Motor neuron (in vitro differentiated cells): ENCODE results near the gene ASTN2. TPM values are rescaled to one million over a fixed set of nuclear protein-coding genes. Genes with fewer than 3 reads are reported as not detected.
A peak's percentile ranks its signal among the peaks of the same experiment; 100 is the strongest.

Experiments used
- ATAC-seq, 8 experiments: fragments of 200-7000 bp; cut with Tn5 transposase; replicated peaks in 6 of 8; 2 replicates each; pipeline ENCODE4 v1.8.0; 2021; ENCODE audit warnings: mild to moderate bottlenecking in 8 of 8, moderate library complexity in 8 of 8
- H3K27ac ChIP-seq, 2 donors: fragments of 250-450 bp; sonication (Bioruptor Pico); 2 replicates each; pipeline ENCODE4 v1.9.0; 2021; ENCODE audit warnings: antibody characterized with exemption in 2 of 2, mild to moderate bottlenecking in 2 of 2, moderate library complexity in 1 of 2
- H3K4me1 ChIP-seq, 2 donors: fragments of 250-450 bp; sonication (Bioruptor Pico); replicated peaks in 1 of 2; 2 replicates each; pipeline ENCODE4 v1.6.1; 2021; ENCODE audit warnings: antibody characterized with exemption in 2 of 2, mild to moderate bottlenecking in 2 of 2, moderate library complexity in 1 of 2
- H3K4me3 ChIP-seq, 5 donors: fragments of 250-450 bp; sonication (Bioruptor Pico); 2 replicates each; pipeline ENCODE4 v1.9.0; 2021; ENCODE audit warnings: antibody characterized with exemption in 5 of 5, mild to moderate bottlenecking in 5 of 5, moderate library complexity in 4 of 5
- WGBS, 10 experiments: fragments of 450-650 bp; shearing (Covaris generic); methylation state at CpG; one replicate each; pipeline ENCODE4 v1.0.0; 2022; 5-methylcytosine and 5-hydroxymethylcytosine counted together
- in situ Hi-C, 9 experiments: fragments of 400-800 bp; cut with MboI; loops; one replicate each; pipeline ENCODE4 v1.15.0; 2021; ENCODE audit warnings: low sequenced_read_pairs in 9 of 9, low pct_unique_long_range_greater_than_20kb in 2 of 9; ENCODE audit not compliant: unreplicated experiment in 9 of 9
- total RNA-seq, 8 experiments: library from RNA; unstranded; fragments of 300-600 nt; gene quantifications; 2 replicates each; pipeline versions ENCODE4 v1.2.3 to v1.2.4, GENCODE V29; 2022

The ASTN2 gene
- total RNA-seq, 8 experiments from 2014 or later: 13.6 to 54.6 (median 17.9) TPM

DNA sequence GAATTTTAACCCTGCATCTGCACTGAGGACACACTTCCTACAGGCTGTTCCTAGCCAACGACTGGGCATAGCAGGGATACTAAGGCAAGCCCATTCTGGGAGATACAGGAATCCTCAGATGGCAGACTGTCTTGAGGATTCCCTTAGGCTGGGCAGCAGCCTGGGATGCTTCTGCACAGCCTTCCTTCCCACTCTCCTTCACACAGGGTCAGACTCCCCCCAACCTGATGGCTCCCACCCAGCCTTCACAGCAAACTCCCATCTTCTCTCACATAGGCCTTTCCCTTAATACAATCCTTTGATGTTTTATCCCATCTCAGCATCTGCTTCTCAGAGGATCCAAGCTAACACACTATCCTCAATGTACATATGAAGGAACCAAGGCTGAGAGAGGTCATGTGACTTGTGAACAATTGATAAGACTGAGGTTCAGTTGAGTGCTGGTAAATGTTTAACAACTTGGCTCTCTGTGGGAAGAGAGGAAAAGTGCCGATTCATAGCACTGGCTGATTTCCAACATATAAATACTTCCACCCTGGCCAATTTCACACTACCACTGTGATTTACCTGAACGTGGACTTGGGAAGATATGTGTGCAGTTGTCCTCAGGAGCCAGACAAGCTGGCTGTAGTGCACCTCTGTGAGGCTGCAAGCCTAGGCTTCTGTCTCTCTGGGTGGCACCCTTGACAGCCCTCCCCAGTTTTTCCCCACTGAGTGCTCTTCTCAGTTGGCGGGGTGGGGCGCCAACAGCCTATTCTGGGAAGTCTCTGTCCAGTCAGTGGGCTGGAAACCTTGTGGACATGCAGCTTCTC lies 848.0 kb downstream of the ASTN2 start:
- no peak overlapping the region for H3K4me3 ChIP-seq
- in situ Hi-C loops: loop anchor here in 2 of 9 experiments (10.0 to 25.0 kb wide), 2 partner anchors 72 to 405 kb away; partner anchors contain the start of gene PAPPA (in 1 of the 2)
- ATAC-seq: peak in 3 of 8 experiments; percentile 30 to 66 (median 56)
- H3K27ac ChIP-seq: no peak overlapping the region
- H3K4me1 ChIP-seq: peaks cover 15 to 21% of the 10 kb centered on the region in 2 donors
- WGBS, 10 experiments: 17 to 100% (median 63%) methylated on average over 1 to 3 of the region's 5 CpGs; no CpG with 5 or more reads in 3 of the 10 experiments

DNA sequence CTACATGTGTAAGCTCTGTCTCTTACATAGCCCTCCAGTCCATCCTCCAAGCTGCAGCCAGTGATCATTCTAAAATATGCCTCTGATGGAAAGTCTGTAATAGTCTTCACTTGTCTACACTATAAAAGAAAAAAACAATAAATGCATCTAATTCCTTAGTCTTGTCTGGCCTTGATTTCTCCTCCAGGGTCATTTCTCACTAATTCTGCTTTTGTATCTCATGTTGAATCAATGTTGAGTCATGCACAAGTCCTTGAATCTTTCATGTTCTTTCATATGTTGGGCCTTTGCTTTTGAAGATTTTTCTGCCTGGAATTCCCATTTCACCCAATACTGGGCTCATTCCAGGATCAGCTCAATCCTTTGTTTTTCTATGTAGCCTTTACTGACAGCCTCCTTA lies 848.9 kb downstream of the ASTN2 start:
- H3K4me1 ChIP-seq: peaks cover 6 to 12% of the 10 kb centered on the region in 2 donors
- H3K4me3 ChIP-seq: no peak overlapping the region
- H3K27ac ChIP-seq: no peak overlapping the region
- ATAC-seq: no peak
- in situ Hi-C loops: loop anchor here in 2 of 9 experiments (10.0 to 25.0 kb wide), 2 partner anchors 71 to 404 kb away; partner anchors contain the start of gene PAPPA (in 1 of the 2)

DNA sequence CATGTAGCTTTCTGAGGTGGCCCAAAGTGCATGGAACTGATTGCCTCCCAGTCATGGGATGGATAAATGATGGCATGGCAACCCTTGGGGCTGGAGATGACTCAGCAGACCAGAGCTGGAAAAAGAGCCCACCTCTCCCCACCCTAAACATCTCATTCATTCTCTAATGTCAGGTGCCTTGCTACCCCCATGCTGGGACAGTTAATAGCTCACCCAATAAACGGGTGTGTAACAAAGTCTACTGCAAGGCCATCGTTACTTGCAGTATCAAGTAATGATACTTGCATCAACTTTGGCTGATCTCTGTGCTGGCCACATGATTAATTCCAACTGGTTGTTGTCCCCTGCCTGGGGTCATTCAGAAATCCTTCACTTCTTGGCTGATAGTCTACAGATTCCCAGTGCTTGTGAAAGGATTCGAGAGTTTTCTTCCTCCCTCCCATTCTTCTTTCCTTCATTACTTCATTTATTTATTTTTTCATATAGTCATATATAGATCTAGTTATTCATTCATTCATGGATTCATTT lies 850.5 kb downstream of the ASTN2 start:
- WGBS, 10 experiments: 0 to 100% (median 68%) methylated on average over 1 to 3 of the region's 3 CpGs
- Histone ChIP-seq H3K27ac (no peak overlapping the region), H3K4me3 (no peak overlapping the region), H3K4me1 (peaks cover 6 to 12% of the 10 kb centered on the region in 2 donors)
- in situ Hi-C loops: loop anchor here in 2 of 9 experiments (10.0 to 25.0 kb wide), 2 partner anchors 70 to 402 kb away; partner anchors contain the start of gene PAPPA (in 1 of the 2)
- ATAC-seq: peak in 2 of 8 experiments; percentile 35 to 39

DNA sequence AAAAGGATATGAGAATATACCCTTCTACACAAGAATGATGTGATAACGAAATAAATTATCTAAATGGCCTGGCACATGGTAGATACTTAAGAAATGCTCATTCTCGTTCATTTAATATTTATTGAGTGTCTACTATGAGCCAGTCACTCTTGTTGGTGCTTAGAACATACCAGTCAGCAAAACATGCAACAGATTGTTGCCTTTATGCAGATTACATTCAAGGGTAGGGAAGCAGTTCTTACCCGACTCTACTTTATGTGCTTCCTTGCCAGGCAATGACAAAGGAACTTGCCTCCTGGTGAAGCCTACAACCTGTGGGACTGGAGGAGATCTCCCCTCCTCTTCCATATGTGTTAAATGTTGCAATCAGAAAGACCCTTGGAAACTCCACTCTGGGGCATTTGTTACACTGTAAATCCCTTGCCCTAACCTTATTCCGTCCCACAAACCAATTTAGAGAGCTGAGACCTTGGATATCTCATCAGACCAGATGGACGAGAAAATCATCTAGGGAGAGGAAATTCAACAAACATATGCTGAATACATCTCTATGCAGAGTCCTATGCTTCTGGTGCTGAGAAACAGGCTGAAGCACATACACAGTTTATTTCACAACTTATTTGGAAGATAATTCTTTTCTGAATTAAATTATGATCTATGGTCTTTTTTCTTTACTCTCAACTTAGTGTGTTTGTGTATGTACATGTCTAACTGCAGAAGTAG lies 855.9 kb downstream of the ASTN2 start:
- peaks cover 0 to 8% of the 10 kb centered on the region in 2 donors for H3K4me1 ChIP-seq
- ATAC-seq: peak in 2 of 8 experiments; percentile 39 to 59
- 43 to 100% (median 90%) methylated on average over 1 to 5 of the region's 5 CpGs for WGBS, 10 experiments
- H3K27ac ChIP-seq: no peak overlapping the region
- in situ Hi-C loops: loop anchor here in 1 of 9 experiments (25.0 kb wide), 1 partner anchor 397 kb away; the partner anchor contains the start of gene PAPPA
- H3K4me3 ChIP-seq: no peak overlapping the region

- no peak for ATAC-seq
- no peak overlapping the region for H3K27ac ChIP-seq
- in situ Hi-C loops: loop anchor here in 1 of 9 experiments (25.0 kb wide), 1 partner anchor 396 kb away; the partner anchor contains the start of gene PAPPA
Measured at GRCh38 chr9:116558035-116558434, 856.8 kb downstream of the ASTN2 start.

DNA sequence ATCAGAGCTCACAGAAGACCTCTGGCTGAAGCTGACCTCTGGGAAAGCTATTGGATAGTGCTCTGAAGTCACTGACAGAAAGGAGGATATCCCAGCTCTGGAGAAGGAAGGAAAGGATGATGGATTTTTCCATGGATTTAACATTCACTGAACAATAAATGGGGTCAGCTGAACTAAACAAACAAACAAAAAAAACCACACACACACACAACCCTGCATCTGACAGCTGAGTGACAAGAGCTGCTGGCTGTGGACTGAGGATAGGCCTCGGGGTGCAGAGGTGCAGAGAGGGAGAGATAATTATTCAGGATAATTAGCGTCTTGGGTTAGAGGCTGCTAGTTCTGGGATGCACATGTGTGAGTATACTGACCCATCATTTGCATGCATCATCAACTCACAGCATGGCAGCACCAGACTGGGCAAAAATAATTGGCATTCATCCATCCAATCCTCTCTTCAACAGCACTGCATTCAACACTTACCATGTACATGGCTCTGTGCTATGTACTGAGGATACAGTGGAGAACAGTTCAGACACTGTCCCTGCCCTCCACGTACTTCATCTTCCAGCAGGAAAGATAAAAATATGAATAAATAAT lies 859.2 kb downstream of the ASTN2 start:
- H3K27ac ChIP-seq: no peak overlapping the region
- H3K4me1 ChIP-seq: peaks cover 2 to 8% of the 10 kb centered on the region in 2 donors
- in situ Hi-C loops: loop anchor here in 1 of 9 experiments (25.0 kb wide), 1 partner anchor 393 kb away; the partner anchor contains the start of gene PAPPA
- ATAC-seq: peak in 1 of 8 experiments; percentile 19
- 30 to 100% (median 75%) methylated on average over 1 to 3 of the region's 3 CpGs; no CpG with 5 or more reads in 4 of the 10 experiments for WGBS, 10 experiments
- no peak overlapping the region for H3K4me3 ChIP-seq

More at GRCh38 chr9:116558035-116558434, 856.8 kb downstream of the ASTN2 start:
- Histone ChIP-seq H3K4me1 (peaks cover 0 to 8% of the 10 kb centered on the region in 2 donors), H3K4me3 (no peak overlapping the region)

DNA sequence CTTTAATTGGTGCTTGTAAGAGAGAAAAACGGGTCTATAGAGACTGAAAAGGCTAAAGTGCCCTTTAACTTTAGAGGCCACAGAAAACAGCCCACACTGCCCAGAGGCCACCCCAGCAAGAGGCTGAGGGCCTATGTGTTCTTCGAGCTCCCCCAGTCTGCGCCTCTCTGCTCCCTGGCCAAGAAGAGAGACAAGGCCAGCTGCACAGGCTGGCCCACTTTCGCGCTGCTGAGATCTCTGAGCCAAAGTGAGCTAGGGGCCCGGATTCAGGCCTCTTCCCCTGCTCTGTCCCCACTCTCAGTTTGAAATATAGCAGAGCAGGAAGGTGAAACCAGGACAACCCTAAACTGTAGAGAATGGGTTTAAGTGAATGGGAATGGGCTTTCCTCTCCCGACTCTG lies 859.7 kb downstream of the ASTN2 start:
- 80 to 100% (median 93%) methylated on average over 1 to 2 of the region's 7 CpGs; no CpG with 5 or more reads in 5 of the 10 experiments for WGBS, 10 experiments
- Histone ChIP-seq H3K4me3 (no peak overlapping the region), H3K4me1 (peaks cover 2 to 8% of the 10 kb centered on the region in 2 donors), H3K27ac (no peak overlapping the region)
- in situ Hi-C loops: loop anchor here in 1 of 9 experiments (25.0 kb wide), 1 partner anchor 393 kb away; the partner anchor contains the start of gene PAPPA
- peak in 1 of 8 experiments; percentile 25 for ATAC-seq

DNA sequence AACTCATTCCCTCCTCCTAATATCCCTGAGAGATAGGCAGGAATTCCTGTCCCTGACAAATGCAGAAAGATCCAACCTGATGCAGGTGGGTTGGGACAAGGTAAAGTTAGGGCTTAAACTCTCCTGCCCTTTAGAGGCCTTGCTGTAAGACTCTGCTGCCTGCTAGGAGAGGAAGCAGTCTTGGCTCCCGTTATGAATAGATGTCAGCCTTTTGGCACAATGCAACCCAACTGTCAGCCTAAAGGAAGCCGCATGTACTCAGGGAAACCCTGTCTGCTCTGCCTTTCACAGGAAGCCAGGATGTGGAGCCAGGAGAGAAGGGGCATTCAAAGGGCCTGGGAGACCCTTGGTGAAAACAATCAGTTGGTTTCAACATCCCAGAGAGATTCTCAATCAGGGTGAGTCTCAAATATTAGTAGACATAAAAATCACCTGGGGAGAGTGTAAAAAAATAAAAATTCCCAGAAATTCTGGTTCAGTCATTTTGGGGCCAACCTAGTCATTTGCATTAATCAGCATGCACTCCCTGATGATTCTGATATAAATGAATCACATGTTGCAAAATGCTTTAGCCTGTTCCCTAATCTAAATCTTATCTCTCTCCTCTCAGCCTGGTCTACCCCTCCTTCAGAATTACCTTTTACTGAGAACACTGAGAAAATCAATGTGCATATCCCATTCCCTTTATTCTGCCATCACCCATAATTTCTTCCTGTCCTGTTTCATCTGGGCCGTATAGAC lies 864.0 kb downstream of the ASTN2 start:
- ATAC-seq: peak in 5 of 8 experiments; percentile 14 to 55 (median 35)
- 6 to 100% (median 31%) methylated on average over 1 to 3 of the region's 3 CpGs for WGBS, 10 experiments
- in situ Hi-C loops: loop anchor here in 1 of 9 experiments (25.0 kb wide), 1 partner anchor 389 kb away; the partner anchor contains the start of gene PAPPA
- no peak overlapping the region for H3K27ac ChIP-seq
- no peak overlapping the region for H3K4me3 ChIP-seq
- H3K4me1 ChIP-seq: peaks cover 2 to 8% of the 10 kb centered on the region in 2 donors

- Histone ChIP-seq H3K4me1 (peaks cover 0 to 2% of the 10 kb centered on the region in 2 donors), H3K4me3 (no peak overlapping the region), H3K27ac (no peak overlapping the region)
- ATAC-seq: no peak
- in situ Hi-C loops: loop anchor here in 1 of 9 experiments (25.0 kb wide), 1 partner anchor 388 kb away; the partner anchor contains the start of gene PAPPA
- WGBS, 10 experiments: 40 to 95% (median 75%) methylated on average over 1 to 5 of the region's 5 CpGs; no CpG with 5 or more reads in 1 of the 10 experiments
Measured at GRCh38 chr9:116549786-116550660, 864.8 kb downstream of the ASTN2 start.

DNA sequence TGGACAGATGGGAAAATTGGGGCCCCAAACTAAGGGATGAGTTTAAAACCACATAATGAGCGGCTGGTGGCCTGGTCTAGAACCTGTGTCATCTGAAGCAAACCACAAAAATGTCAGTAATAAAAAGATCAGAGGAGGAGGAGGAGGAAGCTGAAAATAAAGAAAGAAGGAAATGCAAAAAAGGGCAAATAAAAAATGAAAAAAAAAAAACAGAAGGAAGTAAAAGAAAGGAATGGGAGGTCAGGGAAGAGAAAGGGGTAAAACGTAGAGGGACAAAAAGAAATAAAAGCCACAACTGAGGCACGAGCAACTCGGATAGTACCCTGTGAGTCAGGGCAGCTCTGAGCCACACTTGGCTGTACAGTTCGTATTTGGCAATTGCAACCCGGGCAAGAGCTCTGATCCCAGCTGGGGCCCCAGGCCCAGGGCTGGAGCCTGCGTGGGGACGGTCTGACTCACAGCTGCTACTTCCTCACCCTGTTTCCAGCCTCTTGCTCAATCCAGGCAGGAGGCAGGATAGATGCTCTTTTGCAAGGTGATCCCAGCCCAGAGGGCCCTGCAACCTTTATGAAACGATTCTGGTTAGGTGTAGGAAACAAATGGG lies 865.7 kb downstream of the ASTN2 start:
- Histone ChIP-seq H3K4me3 (no peak overlapping the region), H3K4me1 (peaks cover 0 to 2% of the 10 kb centered on the region in 2 donors), H3K27ac (no peak overlapping the region)
- peak; percentile 82 to 98 (median 90) for ATAC-seq
- in situ Hi-C loops: no loop called here
- 10 to 100% (median 65%) methylated on average over 4 to 9 of the region's 9 CpGs; no CpG with 5 or more reads in 1 of the 10 experiments for WGBS, 10 experiments
